ENCODE results near the gene GINS2.

Gene GINS2

DNA sequence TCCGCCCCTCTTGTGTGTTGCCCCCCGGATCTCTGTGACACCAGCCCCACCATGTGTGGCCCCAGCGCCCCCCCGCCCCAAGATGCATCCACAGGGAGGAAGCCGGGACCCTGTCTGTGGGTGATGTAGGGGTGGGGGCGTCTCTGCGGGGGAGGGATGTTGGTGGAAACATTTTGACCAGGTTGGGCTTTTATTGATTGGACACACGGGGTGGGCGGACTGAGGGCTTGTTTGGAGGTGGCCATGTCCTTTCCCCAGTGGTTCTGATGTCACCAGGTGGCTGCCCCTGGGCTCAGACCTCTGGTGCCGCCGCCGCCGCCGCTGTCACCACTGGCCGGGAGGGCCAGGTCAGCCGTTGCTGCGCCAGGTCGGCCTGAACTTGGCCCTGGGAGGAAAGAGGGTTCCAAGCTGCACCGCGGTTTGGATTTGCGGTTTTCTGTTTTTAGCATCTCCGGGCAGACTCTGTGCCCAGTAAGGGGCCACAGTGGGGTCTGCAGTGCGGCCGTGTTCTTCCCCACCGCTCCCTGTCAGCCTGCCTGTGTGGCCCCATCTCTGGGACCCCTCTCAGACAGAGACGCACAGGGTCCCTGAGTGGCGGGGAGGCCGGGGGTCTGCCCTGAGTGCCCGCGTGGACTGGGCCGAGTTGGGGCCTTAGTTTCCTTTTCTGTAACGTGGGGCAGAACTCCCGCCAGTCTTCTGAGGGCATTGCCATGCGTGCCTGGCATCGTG, 55.9 kb downstream of the GINS2 start:
- CTCF ChIA-PET: no interaction called here
- TF ChIP-seq CTCF (conservative IDR thresholded peaks at IDR 0.05; ENCODE audit: low read depth): no peak
- DNase-seq (ENCODE audit: low spot score): no peak
- POLR2A ChIA-PET (ENCODE audit: low non-redundant PET): no interaction called here
- no peak overlapping the region for H3K27ac ChIP-seq

GRCh38 chr16:85631802-85632393, 56.9 kb downstream of the GINS2 start:
- no peak for DNase-seq (ENCODE audit: low spot score)
- POLR2A ChIA-PET (ENCODE audit: low non-redundant PET): no interaction called here
- CTCF ChIA-PET: no interaction called here
- 0 out of 2 replicates have a peak overlapping the region, but pooled peaks have one; percentile 3 for H3K27ac ChIP-seq
- no peak for TF ChIP-seq CTCF (conservative IDR thresholded peaks at IDR 0.05; ENCODE audit: low read depth)

DNA sequence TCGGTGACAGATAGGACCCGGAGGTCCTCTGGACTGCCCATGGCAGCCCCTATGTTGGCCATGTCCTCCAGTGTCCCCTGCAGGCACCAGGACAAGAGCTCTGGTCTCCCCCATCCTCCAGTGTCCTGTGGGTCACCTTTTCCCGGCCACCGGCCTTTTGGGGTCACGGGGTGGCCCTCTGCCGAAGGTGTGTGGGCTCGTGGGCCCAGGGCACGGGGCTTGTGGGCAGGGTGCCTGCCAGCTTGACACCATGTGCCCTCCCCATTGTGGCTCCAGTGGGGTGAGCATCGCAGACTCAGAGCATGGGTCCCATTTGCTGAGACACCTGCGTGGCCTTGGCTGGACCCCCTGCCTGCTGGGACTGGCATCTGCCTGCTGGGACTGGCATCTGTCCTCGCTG, 57.5 kb downstream of the GINS2 start:
- ChIA-PET CTCF (no interaction called here), POLR2A (ENCODE audit: low non-redundant PET) (no interaction called here)
- H3K27ac ChIP-seq: 0 out of 2 replicates have a peak overlapping the region, but pooled peaks have one; percentile 3
- TF ChIP-seq CTCF (conservative IDR thresholded peaks at IDR 0.05; ENCODE audit: low read depth): no peak
- DNase-seq (ENCODE audit: low spot score): no peak

DNA sequence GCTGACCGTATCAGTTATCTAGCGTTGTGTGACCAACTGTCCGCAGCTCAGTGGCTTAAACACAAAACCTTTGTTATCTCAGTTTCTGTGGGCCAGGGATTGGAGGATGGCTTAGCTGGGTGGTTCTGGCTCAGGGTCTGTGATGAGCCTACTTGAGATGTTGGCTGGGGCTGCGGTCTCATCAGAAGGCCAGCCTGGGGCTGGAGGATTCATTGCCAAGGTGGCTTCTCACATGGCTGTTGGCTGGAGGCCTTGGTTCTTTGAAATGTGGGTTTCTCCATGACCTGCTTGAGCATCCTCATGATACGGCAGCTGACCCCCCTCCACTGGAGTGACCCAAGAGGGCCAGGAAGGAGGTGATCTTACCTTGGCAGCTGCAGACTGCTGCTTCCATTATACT, 58.9 kb downstream of the GINS2 start:
- no peak for TF ChIP-seq CTCF (conservative IDR thresholded peaks at IDR 0.05; ENCODE audit: low read depth)
- ChIA-PET CTCF (interaction anchor here (0.6 to 1.2 kb wide), 2 partner anchors 9 to 14 kb away, joined by 3 read pairs; no protein-coding TSS in a partner anchor), POLR2A (ENCODE audit: low non-redundant PET) (no interaction called here)
- H3K27ac ChIP-seq: no peak overlapping the region
- DNase-seq (ENCODE audit: low spot score): no peak

- ChIA-PET POLR2A (ENCODE audit: low non-redundant PET) (no interaction called here), CTCF (interaction anchor here (1.2 kb wide), 1 partner anchor 13 kb away, joined by 3 read pairs; no protein-coding TSS in a partner anchor)
- no peak overlapping the region for H3K27ac ChIP-seq
- TF ChIP-seq CTCF (conservative IDR thresholded peaks at IDR 0.05; ENCODE audit: low read depth): no peak
- no peak for DNase-seq (ENCODE audit: low spot score)
These were observed 59.4 kb downstream of the GINS2 start for GRCh38 chr16:85629326-85629725.

- CTCF ChIA-PET: interaction anchor here (0.6 to 0.8 kb wide), 2 partner anchors 12 to 439 kb away, joined by 3 read pairs; no protein-coding TSS in a partner anchor
- no peak for DNase-seq (ENCODE audit: low spot score)
- TF ChIP-seq CTCF (conservative IDR thresholded peaks at IDR 0.05; ENCODE audit: low read depth): no peak
- POLR2A ChIA-PET (ENCODE audit: low non-redundant PET): no interaction called here
- H3K27ac ChIP-seq: no peak overlapping the region
These were observed 60.1 kb downstream of the GINS2 start for GRCh38 chr16:85628645-85629044.

Data from RWPE1 (cell line).